Left lung (tissue), 10 donors: Measurements from ENCODE around the gene AP1G2. TPM values are rescaled to one million over a fixed set of nuclear protein-coding genes. Genes with fewer than 3 reads are reported as not detected.
A peak's percentile ranks its signal among the peaks of the same experiment; 100 is the strongest.

Source experiments
- ATAC-seq: fragments of 200-7000 bp; cut with Tn5 transposase; one replicate; pipeline ENCODE4 v1.9.1; 2020; ENCODE audit warnings: moderate library complexity
- DNase-seq, 4 donors: peaks; one replicate each; pipeline ENCODE4 v3.0.0-alpha.2; 2013 to 2020
- H3K27ac ChIP-seq, 2 donors: fragments of 200-600 bp; sonication (generic) in 1 of 2; one replicate each; pipeline versions ENCODE4 v1.5.0 to v1.8.0; 2020 to 2021
- H3K27me3 ChIP-seq, 2 donors: fragments of 200-600 bp; sonication (generic) in 1 of 2; one replicate each; pipeline versions ENCODE4 v1.5.0 to v1.8.0; 2020 to 2021
- H3K36me3 ChIP-seq, 2 donors: fragments of 200-600 bp; sonication (generic) in 1 of 2; one replicate each; pipeline versions ENCODE4 v1.5.0 to v1.8.0; 2020 to 2021
- H3K4me1 ChIP-seq, 2 donors: fragments of 200-600 bp; one replicate each; pipeline ENCODE4 v1.8.0; 2021
- H3K4me3 ChIP-seq, 2 donors: fragments of 200-600 bp; sonication (generic) in 1 of 2; one replicate each; pipeline versions ENCODE4 v1.5.0 to v1.8.0; 2020 to 2021; ENCODE audit warnings: mild to moderate bottlenecking in 1 of 2
- H3K9me3 ChIP-seq, 2 donors: fragments of 200-600 bp; sonication (generic) in 1 of 2; one replicate each; pipeline versions ENCODE4 v1.5.0 to v1.8.0; 2020 to 2021
- CTCF ChIP-seq, 2 donors: fragments of 200-600 bp; sonication (generic) in 1 of 2; IDR thresholded peaks; one replicate each; pipeline versions ENCODE4 v1.5.0 to v1.8.0; 2021; ENCODE audit warnings: antibody characterized with exemption in 2 of 2
- intact Hi-C, 2 donors: fragments of 100-400 bp; cut with DNase I; formaldehyde crosslinking; loops; one replicate each; pipeline versions ENCODE4 v1.11.2 to v1.14.2; 2022
- polyA plus RNA-seq, 6 donors: library from polyadenylated mRNA; unstranded; fragments of 120-200 nt; gene quantifications; one replicate each; pipeline ENCODE4 v1.2.1, GENCODE V29; 2013; ENCODE audit not compliant: insufficient read length in 6 of 6
- total RNA-seq, 2 donors: library from RNA; stranded (reverse); fragmentation: NEBNext Ultra II Directional; extraction: Animal tissue kit (Norgen Biotek cat#: 25700); gene quantifications; one replicate each; pipeline ENCODE4 v1.2.1, GENCODE V29; 2021
- donor health status: DM: no; HTN: yes; CAD: no.
- donor health status: DM: no; HTN: no; CAD: no.

The AP1G2 gene
- total and polyA plus RNA-seq, 8 donors = 60.6 to 121 (median 93.3) TPM

- DNase-seq (peak in 1 of 4 donors; percentile 45), ATAC-seq (no peak)
- Histone ChIP-seq H3K9me3 (no peaks in the 10 kb centered on the region), H3K27me3 (peaks cover 36 to 86% of the 10 kb centered on the region in 2 donors), H3K36me3 (no peaks in the 10 kb centered on the region), H3K4me1 (peaks cover 8 to 25% of the 10 kb centered on the region in 2 donors), H3K4me3 (no peak overlapping the region), H3K27ac (no peak overlapping the region)
- no peak for TF ChIP-seq CTCF (IDR thresholded peaks at IDR 0.05)
- intact Hi-C loops = no loop called here
Observed at GRCh38 chr14:23577710-23578392, 10.3 kb upstream of the AP1G2 start.

- intact Hi-C loops = no loop called here
- ATAC-seq (peak; percentile 60), DNase-seq (peak in 2 of 4 donors; percentile 26 to 81)
- TF ChIP-seq CTCF (IDR thresholded peaks at IDR 0.05) = no peak
- no peak overlapping the region for H3K27ac ChIP-seq
- H3K36me3 ChIP-seq = no peaks in the 10 kb centered on the region
- H3K27me3 ChIP-seq = peaks cover 36 to 78% of the 10 kb centered on the region in 2 donors
- peaks cover 8 to 32% of the 10 kb centered on the region in 2 donors for H3K4me1 ChIP-seq
- H3K9me3 ChIP-seq = no peaks in the 10 kb centered on the region
- peak overlapping the region in 1 of 2 donors; percentile 11 for H3K4me3 ChIP-seq
Observed at GRCh38 chr14:23577004-23577681, 9.6 kb upstream of the AP1G2 start.

- no peak for ATAC-seq
- intact Hi-C loops = no loop called here
- Histone ChIP-seq H3K4me1 (peaks cover 10 to 46% of the 10 kb centered on the region in 2 donors), H3K9me3 (no peaks in the 10 kb centered on the region), H3K27me3 (peaks cover 36 to 49% of the 10 kb centered on the region in 2 donors), H3K27ac (peak overlapping the region in 1 of 2 donors; percentile 24), H3K36me3 (no peaks in the 10 kb centered on the region), H3K4me3 (no peak overlapping the region)
- no peak for TF ChIP-seq CTCF (IDR thresholded peaks at IDR 0.05)
- DNase-seq = no peak
Observed at GRCh38 chr14:23573384-23574015, 5.9 kb upstream of the AP1G2 start.

- peak overlapping the region in 1 of 2 donors; percentile 24 for H3K27ac ChIP-seq
- intact Hi-C loops = no loop called here
- peaks cover 17 to 53% of the 10 kb centered on the region in 2 donors for H3K4me1 ChIP-seq
- H3K36me3 ChIP-seq = no peaks in the 10 kb centered on the region
- no peak overlapping the region for H3K4me3 ChIP-seq
- no peak for TF ChIP-seq CTCF (IDR thresholded peaks at IDR 0.05)
- DNase-seq (no peak), ATAC-seq (peak; percentile 47)
- no peaks in the 10 kb centered on the region for H3K9me3 ChIP-seq
- H3K27me3 ChIP-seq = peaks cover 33 to 42% of the 10 kb centered on the region in 2 donors
Observed at GRCh38 chr14:23572836-23573235, 5.2 kb upstream of the AP1G2 start.

GRCh38 chr14:23572524-23572828 is 4.9 kb upstream of the AP1G2 start:
- ATAC-seq (no peak), DNase-seq (no peak)
- intact Hi-C loops = no loop called here
- Histone ChIP-seq H3K36me3 (no peaks in the 10 kb centered on the region), H3K4me3 (no peak overlapping the region), H3K4me1 (peaks cover 18 to 54% of the 10 kb centered on the region in 2 donors), H3K27me3 (peaks cover 29 to 38% of the 10 kb centered on the region in 2 donors), H3K9me3 (no peaks in the 10 kb centered on the region), H3K27ac (peak overlapping the region in 1 of 2 donors; percentile 24)
- TF ChIP-seq CTCF (IDR thresholded peaks at IDR 0.05) = no peak
